GM12878 (cell line): Measurements from ENCODE around the gene ASIC3.

Source experiments
- CTCF ChIP-seq, 3 experiments: IDR thresholded peaks in 2 of 3; conservative IDR thresholded peaks in 1 of 3; 2 replicates each; pipeline ENCODE4 v1.5.1; 2011; ENCODE audit warnings: low read depth in 3 of 3, low read length in 3 of 3, mild to moderate bottlenecking in 3 of 3, control low read depth in 2 of 3, moderate library complexity in 2 of 3, inconsistent platforms in 1 of 3, mixed read lengths in 1 of 3; ENCODE audit not compliant: control insufficient read depth in 2 of 3, insufficient read depth in 1 of 3; ENCODE audit errors: extremely low read depth in 1 of 3
- ZBTB11 ChIP-seq: fragments of 450-650 bp; formaldehyde crosslinking; IDR thresholded peaks from 2 replicates; pipeline ENCODE4 v1.5.0; 2022; ENCODE audit warnings: mild to moderate bottlenecking, missing genetic modification characterization
- ZBTB33 ChIP-seq: fragments of 450-650 bp; IDR thresholded peaks from 2 replicates; pipeline ENCODE4 v1.6.1; 2017; ENCODE audit warnings: mild to moderate bottlenecking

GRCh38 chr7:151023232-151023631 is 25.1 kb upstream of the ASIC3 start:
- no peak for TF ChIP-seq CTCF (IDR thresholded peaks at IDR 0.05 in 2 of 3, conservative IDR thresholded peaks at IDR 0.05 in 1 of 3; ENCODE audit: control insufficient read depth in 2 of 3, extremely low read depth in 1 of 3, insufficient read depth in 1 of 3, low read depth in 3 of 3, low read length in 3 of 3)
- TF ChIP-seq ZBTB33: no peak
- TF ChIP-seq ZBTB11 (CRISPR knock-in tag): no peak
